Adrenal gland (tissue), 12 donors: ENCODE measurements around the gene TMEM229B. TPM values are rescaled to one million over a fixed set of nuclear protein-coding genes. Genes with fewer than 3 reads are reported as not detected.

Experiments used
- DNase-seq, 7 donors: peaks; one replicate each; pipeline ENCODE4 v3.0.0-alpha.2; 2019 to 2020
- H3K27ac ChIP-seq, 5 donors: fragments of 200-600 bp; sonication (generic) in 4 of 5; 1 replicate in 3 of 5; 2 replicates in 2 of 5; pipeline versions ENCODE4 v1.5.1 to v1.8.0; 2016 to 2020; ENCODE audit warnings: mild to moderate bottlenecking in 1 of 5
- H3K27me3 ChIP-seq: fragments of 200-600 bp; 2 replicates; pipeline ENCODE4 v1.8.0; 2021
- H3K36me3 ChIP-seq, 2 donors: fragments of 200-600 bp; replicated peaks in 1 of 2; 1 replicate in 1 of 2; 2 replicates in 1 of 2; pipeline versions ENCODE4 v1.5.1 to v1.8.0; 2018 to 2022
- H3K4me1 ChIP-seq, 2 donors: fragments of 200-600 bp; replicated peaks in 1 of 2; 1 replicate in 1 of 2; 2 replicates in 1 of 2; pipeline versions ENCODE4 v1.5.1 to v1.8.0; 2018 to 2021
- H3K4me3 ChIP-seq, 4 donors: fragments of 200-600 bp; sonication (generic) in 3 of 4; one replicate each; pipeline ENCODE4 v1.5.1; 2016 to 2018
- H3K9me3 ChIP-seq, 3 donors: fragments of 200-600 bp; sonication (generic) in 1 of 3; replicated peaks in 1 of 3; 1 replicate in 2 of 3; 2 replicates in 1 of 3; pipeline versions ENCODE4 v1.5.1 to v1.8.0; 2016 to 2021
- CTCF ChIP-seq, 6 experiments: fragments of 450-650 bp in 4 of 6; fragments of 200-600 bp in 2 of 6; sonication (generic) in 1 of 6; IDR thresholded peaks; 1 replicate in 5 of 6; 2 replicates in 1 of 6; pipeline versions ENCODE4 v1.5.1 to v1.8.0; 2016 to 2021; ENCODE audit warnings: antibody characterized with exemption in 6 of 6, mild to moderate bottlenecking in 2 of 6, moderate library complexity in 1 of 6
- POLR2A ChIP-seq, 2 donors: fragments of 450-650 bp; IDR thresholded peaks; one replicate each; pipeline ENCODE4 v1.6.1; 2017; ENCODE audit warnings: antibody characterized with exemption in 2 of 2, mild to moderate bottlenecking in 2 of 2, moderate library complexity in 1 of 2
- WGBS, 4 donors: extraction: QIAGEN DNeasy Blood & Tissue Kit in 2 of 4; methylation state at CpG; one replicate each; pipeline versions ENCODE4 v1.1.5 to v1.1.7; 2013 to 2017; 5-methylcytosine and 5-hydroxymethylcytosine counted together
- intact Hi-C, 2 donors: fragments of 100-400 bp; cut with DNase I; formaldehyde crosslinking; loops; one replicate each; pipeline versions ENCODE4 v1.14.1 to v1.15.0; 2022 to 2023
- polyA plus RNA-seq, 3 donors: library from polyadenylated mRNA; stranded (reverse); fragments of 200-250 nt in 2 of 3; fragments of 350-450 nt in 1 of 3; fragmentation: Illumina TruSeq in 1 of 3; extraction: RNeasy Lipid Tissue Mini Kit (QIAGEN cat#74804) in 1 of 3; gene quantifications; one replicate each; pipeline ENCODE4 v1.2.3, GENCODE V29; 2013 to 2014
- total RNA-seq, 9 donors: library from RNA; depleted of rRNA in 4 of 9; stranded (reverse); fragments of >200 nt in 4 of 9; fragments of 120-200 nt in 1 of 9; fragmentation: NEBNext Ultra II Directional in 1 of 9; extraction: Animal tissue kit (Norgen Biotek cat#: 25700) in 1 of 9; gene quantifications; one replicate each; pipeline versions ENCODE4 v1.1.0 to v1.2.4, GENCODE V29; 2013 to 2023
- donor health status: healthy with polysubstance abuse.
- donor health status: Bipolar disorder and iron deficiency.
- donor health status: DM: yes; HTN: yes; CAD: no.
- donor health status: DM: no; HTN: no; CAD: no.
- donor health status: DM: no; HTN: no; CAD: no.
- donor health status: DM: yes; HTN: yes; CAD: no.

The TMEM229B gene
- total and polyA plus RNA-seq, 12 donors, result 5.7 to 63.9 (median 32.7) TPM

- DNase-seq, result peak; percentile 41 to 80 (median 70)
- H3K4me1 ChIP-seq, result peaks cover 31 to 67% of the 10 kb centered on the region in 2 donors
- intact Hi-C loops, result no loop called here
- peak overlapping the region; percentile 59 to 91 (median 78) for H3K27ac ChIP-seq
- H3K9me3 ChIP-seq, result no peaks in the 10 kb centered on the region
- no peak overlapping the region for H3K4me3 ChIP-seq
- TF ChIP-seq POLR2A (IDR thresholded peaks at IDR 0.05) (peak in 1 of 2 donors; percentile 12), CTCF (IDR thresholded peaks at IDR 0.05) (no peak)
- WGBS, 4 donors, result 24 to 39% (median 30%) methylated on average over 3 of the region's 3 CpGs
- no peaks in the 10 kb centered on the region for H3K27me3 ChIP-seq
- no peaks in the 10 kb centered on the region for H3K36me3 ChIP-seq
Measured at GRCh38 chr14:67510836-67511235, 22.3 kb upstream of the TMEM229B start.

- TF ChIP-seq CTCF (IDR thresholded peaks at IDR 0.05), result no peak
- no peak for TF ChIP-seq POLR2A (IDR thresholded peaks at IDR 0.05)
- intact Hi-C loops, result no loop called here
- DNase-seq, result peak; percentile 58 to 86 (median 84)
- H3K4me3 ChIP-seq, result no peak overlapping the region
- peaks cover 31 to 63% of the 10 kb centered on the region in 2 donors for H3K4me1 ChIP-seq
- no peaks in the 10 kb centered on the region for H3K27me3 ChIP-seq
- 6 to 40% (median 28%) methylated on average over 2 of the region's 2 CpGs for WGBS, 4 donors
- H3K36me3 ChIP-seq, result no peaks in the 10 kb centered on the region
- peak overlapping the region; percentile 59 to 91 (median 78) for H3K27ac ChIP-seq
- H3K9me3 ChIP-seq, result no peaks in the 10 kb centered on the region
Measured at GRCh38 chr14:67510121-67510520, 21.6 kb upstream of the TMEM229B start.

- intact Hi-C loops, result no loop called here
- TF ChIP-seq CTCF (IDR thresholded peaks at IDR 0.05) (no peak), POLR2A (IDR thresholded peaks at IDR 0.05) (no peak)
- no peaks in the 10 kb centered on the region for H3K27me3 ChIP-seq
- no peaks in the 10 kb centered on the region for H3K9me3 ChIP-seq
- no peak overlapping the region for H3K4me3 ChIP-seq
- peaks cover 29 to 57% of the 10 kb centered on the region in 2 donors for H3K4me1 ChIP-seq
- no peaks in the 10 kb centered on the region for H3K36me3 ChIP-seq
- H3K27ac ChIP-seq, result peak overlapping the region in 3 of 5 donors; percentile 65 to 91 (median 91)
- DNase-seq, result no peak
- WGBS, 4 donors, result 36 to 47% (median 41%) methylated on average over 3 of the region's 3 CpGs
Measured at GRCh38 chr14:67508956-67509355, 20.4 kb upstream of the TMEM229B start.

- DNase-seq, result no peak
- no peaks in the 10 kb centered on the region for H3K27me3 ChIP-seq
- intact Hi-C loops, result no loop called here
- WGBS, 4 donors, result 82 to 100% (median 84%) methylated on average over 1 of the region's 1 CpG; no CpG with 5 or more reads in 1 of the 4 donors
- TF ChIP-seq POLR2A (IDR thresholded peaks at IDR 0.05), result no peak
- no peak for TF ChIP-seq CTCF (IDR thresholded peaks at IDR 0.05)
- no peaks in the 10 kb centered on the region for H3K9me3 ChIP-seq
- no peak overlapping the region for H3K27ac ChIP-seq
- peaks cover 6 to 24% of the 10 kb centered on the region in 2 donors for H3K4me1 ChIP-seq
- H3K4me3 ChIP-seq, result no peak overlapping the region
- no peaks in the 10 kb centered on the region for H3K36me3 ChIP-seq
Measured at GRCh38 chr14:67505254-67505653, 16.7 kb upstream of the TMEM229B start.
